NCI-H69 (cell line): Measurements from ENCODE around the gene SCARB1.
"Not testable (repeated sequence)": the region's sequence is repeated elsewhere in the genome, so short reads cannot be mapped to it uniquely, and the experiment has no call there.

Experiments
- DNase-seq: peaks from one replicate; lab custom pipeline; 2025; lab: John Stamatoyannopoulos, UW

Gene SCARB1

GRCh38 chr12:124863416-124864325 is at the start of gene SCARB1:
Gene SCARB1, minus strand, starts transcription at chr12:124863864. Its CDS starts 144 bp downstream, at chr12:124863720.
- DNase-seq = peak; percentile 93

- DNase-seq = not testable (repeated sequence)
Measured at GRCh38 chr12:124912529-124913287, 49.0 kb upstream of the SCARB1 start.

GRCh38 chr12:124911521-124911920 is 47.9 kb upstream of the SCARB1 start:
- not testable (repeated sequence) for DNase-seq

- DNase-seq = no peak
Measured at GRCh38 chr12:124910561-124911478, 47.2 kb upstream of the SCARB1 start.

GRCh38 chr12:124909831-124910560 is 46.3 kb upstream of the SCARB1 start:
- DNase-seq = no peak

GRCh38 chr12:124906606-124907261 is 43.1 kb upstream of the SCARB1 start:
- DNase-seq = no peak

GRCh38 chr12:124904306-124905098 is 40.8 kb upstream of the SCARB1 start:
- peak; percentile 54 for DNase-seq

- DNase-seq = no peak
Measured at GRCh38 chr12:124902916-124903315, 39.3 kb upstream of the SCARB1 start.

GRCh38 chr12:124901003-124901402 is 37.3 kb upstream of the SCARB1 start:
- no peak for DNase-seq

GRCh38 chr12:124900345-124900795 is 36.7 kb upstream of the SCARB1 start:
- peak; percentile 53 for DNase-seq

- no peak for DNase-seq
Measured at GRCh38 chr12:124898923-124899294, 35.2 kb upstream of the SCARB1 start.

- DNase-seq = peak; percentile 76
Measured at GRCh38 chr12:124898200-124898922, 34.7 kb upstream of the SCARB1 start.

GRCh38 chr12:124896461-124896860 is 32.8 kb upstream of the SCARB1 start:
- DNase-seq = no peak

GRCh38 chr12:124893792-124894516 is 30.3 kb upstream of the SCARB1 start:
- DNase-seq = no peak

- DNase-seq = no peak
Measured at GRCh38 chr12:124888260-124888659, 24.6 kb upstream of the SCARB1 start.

- DNase-seq = not testable (repeated sequence)
Measured at GRCh38 chr12:124887766-124888165, 24.1 kb upstream of the SCARB1 start.

- peak; percentile 77 for DNase-seq
Measured at GRCh38 chr12:124884587-124885438, 21.1 kb upstream of the SCARB1 start.
